ENCODE results near the gene GREB1L. TPM values are rescaled to one million over a fixed set of nuclear protein-coding genes. Genes with fewer than 3 reads are reported as not detected.

The GREB1L gene
- total and polyA plus RNA-seq, 2 of the 13 experiments (the other 11 are each of a cell fraction or from before 2014, with no cell fraction given) = 0.17 to 0.66 TPM

- TF ChIP-seq ZNF574 (CRISPR knock-in tag; IDR thresholded peaks at IDR 0.05) (0 out of 2 replicates have a peak, but pooled peaks have one; percentile 23), ZNF414 (CRISPR knock-in tag; IDR thresholded peaks at IDR 0.05) (no peak), HOXA5 (CRISPR knock-in tag; IDR thresholded peaks at IDR 0.05) (no peak), PHF5A (CRISPR knock-in tag; IDR thresholded peaks at IDR 0.05; ENCODE audit: low read depth, unreplicated experiment) (no peak), ZNF619 (CRISPR knock-in tag; IDR thresholded peaks at IDR 0.05) (no peak), ZNF747 (CRISPR knock-in tag; IDR thresholded peaks at IDR 0.05; ENCODE audit: borderline replicate concordance) (peak; percentile 34; the same call in 1 of the 2 replicates), ATF3 (CRISPR knock-in tag; IDR thresholded peaks at IDR 0.05) (no peak), PBX2 (CRISPR knock-in tag; IDR thresholded peaks at IDR 0.05) (no peak), TRIM22 (IDR thresholded peaks at IDR 0.05) (no peak), ZNF790 (CRISPR knock-in tag; IDR thresholded peaks at IDR 0.05; ENCODE audit: borderline replicate concordance) (no peak), BRF2 (CRISPR knock-in tag; IDR thresholded peaks at IDR 0.05) (no peak), ZNF431 (CRISPR knock-in tag; IDR thresholded peaks at IDR 0.05; ENCODE audit: borderline replicate concordance, low read depth) (0 out of 2 replicates have a peak, but pooled peaks have one; percentile 63), NFATC3 (CRISPR knock-in tag; IDR thresholded peaks at IDR 0.05) (no peak), ZNF451 (CRISPR knock-in tag; IDR thresholded peaks at IDR 0.05) (no peak; the same call in 1 of the 2 replicates)
These were observed at the start of gene GREB1L (continued) for GRCh38 chr18:21242141-21242779.

Data from HepG2 (cell line).